Natural killer cell (primary cell): Measurements from ENCODE around the gene ATP8B2. TPM values are rescaled to one million over a fixed set of nuclear protein-coding genes. Genes with fewer than 3 reads are reported as not detected.

Source experiments
- ATAC-seq, 3 donors: fragments of 150-1000 bp in 2 of 3; fragments of 200-7000 bp in 1 of 3; cut with Tn5 transposase; 1 replicate in 1 of 3; 2 replicates in 2 of 3; pipeline ENCODE4 v1.10.0; 2021; ENCODE audit warnings: mild to moderate bottlenecking in 2 of 3, moderate library complexity in 2 of 3
- DNase-seq, 2 donors: peaks; one replicate each; pipeline versions ENCODE4 v3.0.0 to v3.0.0-alpha.2; 2013 to 2021; ENCODE audit warnings: mixed read lengths in 1 of 2
- H3K27ac ChIP-seq: one replicate; pipeline ENCODE4 v1.5.1; 2013; ENCODE audit warnings: mild to moderate bottlenecking, low read length
- H3K27me3 ChIP-seq: one replicate; pipeline ENCODE4 v1.6.1; 2013; ENCODE audit warnings: low read length; ENCODE audit not compliant: control insufficient read depth, insufficient read depth
- H3K36me3 ChIP-seq: one replicate; pipeline ENCODE4 v1.6.1; 2013; ENCODE audit warnings: low read length; ENCODE audit not compliant: control insufficient read depth, insufficient read depth
- H3K4me1 ChIP-seq: one replicate; pipeline ENCODE4 v1.6.1; 2013; ENCODE audit warnings: low read length; ENCODE audit not compliant: control insufficient read depth, insufficient read depth
- H3K4me3 ChIP-seq: one replicate; pipeline ENCODE4 v1.5.1; 2013; ENCODE audit warnings: low read length
- H3K9me3 ChIP-seq: one replicate; pipeline ENCODE4 v1.6.1; 2013; ENCODE audit warnings: low read length; ENCODE audit not compliant: control insufficient read depth, insufficient read depth
- H3K27ac Mint-ChIP-seq, 2 donors: one replicate each; pipeline ENCODE4 v1.8.0; 2022; ENCODE audit warnings: mild to moderate bottlenecking in 2 of 2, mixed read lengths in 2 of 2, moderate library complexity in 1 of 2
- H3K27me3 Mint-ChIP-seq, 2 donors: one replicate each; pipeline ENCODE4 v1.8.0; 2022; ENCODE audit warnings: low read depth in 2 of 2, mixed read lengths in 2 of 2
- H3K36me3 Mint-ChIP-seq: one replicate; pipeline ENCODE4 v1.8.0; 2022; ENCODE audit warnings: mixed read lengths
- H3K4me1 Mint-ChIP-seq, 2 donors: one replicate each; pipeline ENCODE4 v1.8.0; 2022; ENCODE audit warnings: mixed read lengths in 2 of 2
- H3K4me3 Mint-ChIP-seq: one replicate; pipeline ENCODE4 v1.8.0; 2022; ENCODE audit warnings: mild to moderate bottlenecking, moderate library complexity, mixed read lengths
- H3K9me3 Mint-ChIP-seq, 2 donors: one replicate each; pipeline ENCODE4 v1.8.0; 2022; ENCODE audit warnings: mixed read lengths in 2 of 2
- CTCF ChIP-seq: fragments of 200-600 bp; IDR thresholded peaks from one replicate; pipeline ENCODE4 v1.8.0; 2022; ENCODE audit warnings: antibody characterized with exemption
- WGBS: methylation state at CpG from one replicate; pipeline ENCODE4 v1.1.7; 2013; ENCODE audit warnings: missing lambda C conversion rate; ENCODE audit not compliant: insufficient coverage; 5-methylcytosine and 5-hydroxymethylcytosine counted together
- intact Hi-C: fragments of 100-400 bp; cut with micrococcal nuclease; formaldehyde crosslinking; loops from one replicate; pipeline ENCODE4 v1.14.2; 2022
- total RNA-seq, 4 donors: library from RNA; stranded (reverse); fragments of 120-200 nt in 1 of 4; gene quantifications; one replicate each; pipeline versions ENCODE4 v1.2.3 to v1.2.4, GENCODE V29; 2013 to 2022

ATP8B2 gene
- total RNA-seq, 3 donors from 2014 or later (not counting 1 experiment from before 2014, with no cell fraction given), result 47.8 to 67.5 (median 59.3) TPM

GRCh38 chr1:154327466-154328317 lies 2.4 kb downstream of the ATP8B2 start:
- Mint-ChIP-seq H3K9me3 (no peaks in the 10 kb centered on the region), H3K36me3 (peaks cover 7% of the 10 kb centered on the region), H3K4me1 (peaks cover 43 to 60% of the 10 kb centered on the region in 2 donors), H3K27me3 (no peaks in the 10 kb centered on the region), H3K4me3 (peak overlapping the region; percentile 80), H3K27ac (peak overlapping the region; percentile 38 to 91)
- intact Hi-C loops, result no loop called here
- H3K36me3 ChIP-seq, result peaks cover 16% of the 10 kb centered on the region
- no peak for ATAC-seq
- peak overlapping the region; percentile 63 for H3K27ac ChIP-seq
- TF ChIP-seq CTCF, result no peak
- H3K4me1 ChIP-seq, result peaks cover 58% of the 10 kb centered on the region
- H3K9me3 ChIP-seq, result no peaks in the 10 kb centered on the region
- DNase-seq, result peak in 1 of 2 donors; percentile 64
- H3K4me3 ChIP-seq, result peak overlapping the region; percentile 25
- H3K27me3 ChIP-seq, result no peaks in the 10 kb centered on the region
- WGBS, result 26% methylated on average over 4 of the region's 5 CpGs

- ATAC-seq, result peak; percentile 75 to 87 (median 82)
- Histone ChIP-seq H3K9me3 (no peaks in the 10 kb centered on the region), H3K4me3 (peak overlapping the region; percentile 37), H3K27ac (peak overlapping the region; percentile 63), H3K27me3 (no peaks in the 10 kb centered on the region), H3K4me1 (peaks cover 58% of the 10 kb centered on the region), H3K36me3 (peaks cover 17% of the 10 kb centered on the region)
- WGBS, result 6% methylated on average over 73 of the region's 76 CpGs
- peak overlapping the region; percentile 38 to 91 for H3K27ac Mint-ChIP-seq
- peak overlapping the region; percentile 80 for H3K4me3 Mint-ChIP-seq
- H3K27me3 Mint-ChIP-seq, result no peaks in the 10 kb centered on the region
- peaks cover 7% of the 10 kb centered on the region for H3K36me3 Mint-ChIP-seq
- TF ChIP-seq CTCF, result no peak
- H3K9me3 Mint-ChIP-seq, result no peaks in the 10 kb centered on the region
- H3K4me1 Mint-ChIP-seq, result peaks cover 43 to 60% of the 10 kb centered on the region in 2 donors
- peak; percentile 78 to 91 for DNase-seq
- intact Hi-C loops, result no loop called here
Observed at GRCh38 chr1:154328318-154329151, 3.2 kb downstream of the ATP8B2 start.

GRCh38 chr1:154329152-154329521 lies 3.8 kb downstream of the ATP8B2 start:
- Mint-ChIP-seq H3K4me1 (peaks cover 43 to 59% of the 10 kb centered on the region in 2 donors), H3K27ac (peak overlapping the region; percentile 43 to 63), H3K4me3 (peak overlapping the region; percentile 68), H3K27me3 (no peaks in the 10 kb centered on the region), H3K9me3 (no peaks in the 10 kb centered on the region), H3K36me3 (peaks cover 7% of the 10 kb centered on the region)
- H3K36me3 ChIP-seq, result peaks cover 21% of the 10 kb centered on the region
- DNase-seq (peak in 1 of 2 donors; percentile 45), ATAC-seq (no peak)
- no peak for TF ChIP-seq CTCF
- H3K4me3 ChIP-seq, result peak overlapping the region; percentile 37
- H3K27ac ChIP-seq, result peak overlapping the region; percentile 59
- H3K9me3 ChIP-seq, result no peaks in the 10 kb centered on the region
- no peaks in the 10 kb centered on the region for H3K27me3 ChIP-seq
- 92% methylated on average over 6 of the region's 6 CpGs for WGBS
- intact Hi-C loops, result no loop called here
- peaks cover 58% of the 10 kb centered on the region for H3K4me1 ChIP-seq
